GM23338 (cell line): Measurements from ENCODE around the gene GAS2. TPM values are rescaled to one million over a fixed set of nuclear protein-coding genes. Genes with fewer than 3 reads are reported as not detected.

Experiments
- ATAC-seq: fragments of 200-7000 bp; cut with Tn5 transposase; 3 replicates; pipeline ENCODE4 v1.9.1; 2020
- DNase-seq: peaks from one replicate; pipeline ENCODE4 v3.0.0-alpha.2; 2015; ENCODE audit warnings: low spot score
- H2AFZ ChIP-seq: fragments of 200-600 bp; sonication (generic); 2 replicates; pipeline ENCODE4 v1.8.0; 2016; ENCODE audit warnings: antibody characterized with exemption, mild to moderate bottlenecking, moderate library complexity
- H3F3A ChIP-seq: fragments of 200-600 bp; sonication (generic); replicated peaks from 2 replicates; pipeline ENCODE4 v1.8.0; 2017; ENCODE audit warnings: antibody characterized with exemption, mixed run types, low read depth
- H3K27ac ChIP-seq: fragments of 200-600 bp; sonication (generic); 2 replicates; pipeline ENCODE4 v1.6.1; 2016; ENCODE audit warnings: low read depth
- H3K27me3 ChIP-seq: fragments of 200-600 bp; sonication (generic); 2 replicates; pipeline ENCODE4 v1.8.0; 2016; ENCODE audit warnings: mild to moderate bottlenecking, mixed run types, moderate library complexity; ENCODE audit not compliant: insufficient read depth
- H3K36me3 ChIP-seq: fragments of 200-600 bp; sonication (generic); 2 replicates; pipeline ENCODE4 v1.8.0; 2016; ENCODE audit warnings: mild to moderate bottlenecking; ENCODE audit not compliant: insufficient read depth
- H3K4me1 ChIP-seq: fragments of 200-600 bp; sonication (generic); 2 replicates; pipeline ENCODE4 v1.8.0; 2016; ENCODE audit warnings: mild to moderate bottlenecking, moderate library complexity; ENCODE audit not compliant: insufficient read depth
- H3K4me2 ChIP-seq: fragments of 200-600 bp; sonication (generic); 2 replicates; pipeline ENCODE4 v1.7.1; 2017; ENCODE audit warnings: mixed run types
- H3K4me3 ChIP-seq: fragments of 200-600 bp; sonication (generic); 2 replicates; pipeline ENCODE4 v1.6.1; 2016; ENCODE audit warnings: mixed run types
- H3K79me2 ChIP-seq: fragments of 200-600 bp; sonication (generic); replicated peaks from 2 replicates; pipeline ENCODE4 v1.8.0; 2017; ENCODE audit warnings: mild to moderate bottlenecking; ENCODE audit not compliant: insufficient read depth
- H3K9me2 ChIP-seq: fragments of 200-600 bp; sonication (generic); 2 replicates; pipeline ENCODE4 v1.8.0; 2017; ENCODE audit not compliant: insufficient read depth
- H4K20me1 ChIP-seq: fragments of 200-600 bp; sonication (generic); replicated peaks from 2 replicates; pipeline ENCODE4 v1.8.0; 2017; ENCODE audit warnings: mild to moderate bottlenecking; ENCODE audit not compliant: insufficient read depth
- H3K27ac Mint-ChIP-seq: 2 replicates; pipeline ENCODE4 v1.8.0; 2020; ENCODE audit warnings: inconsistent platforms, mild to moderate bottlenecking, moderate library complexity, mixed read lengths
- H3K27me3 Mint-ChIP-seq: 3 replicates; pipeline ENCODE4 v1.8.0; 2022; ENCODE audit warnings: low read depth, mild to moderate bottlenecking, moderate library complexity, mixed read lengths, inconsistent platforms; ENCODE audit not compliant: insufficient read depth, poor library complexity
- H3K36me3 Mint-ChIP-seq: 3 replicates; pipeline ENCODE4 v1.8.0; 2021; ENCODE audit warnings: low read depth, mild to moderate bottlenecking, inconsistent platforms, moderate library complexity, mixed read lengths
- H3K4me1 Mint-ChIP-seq: 3 replicates; pipeline ENCODE4 v1.8.0; 2020; ENCODE audit warnings: mild to moderate bottlenecking, inconsistent platforms, mixed read lengths
- H3K4me3 Mint-ChIP-seq: 3 replicates; pipeline ENCODE4 v1.8.0; 2021; ENCODE audit warnings: moderate library complexity, mild to moderate bottlenecking, inconsistent platforms, mixed read lengths
- H3K9me3 Mint-ChIP-seq: 3 replicates; pipeline ENCODE4 v1.8.0; 2020; ENCODE audit warnings: moderate library complexity, mild to moderate bottlenecking, inconsistent platforms, mixed read lengths
- CREB1 ChIP-seq: fragments of 250-450 bp; sonication (Bioruptor Pico); IDR thresholded peaks from 2 replicates; pipeline ENCODE4 v1.5.0; 2020; ENCODE audit warnings: low read depth, mild to moderate bottlenecking, moderate library complexity
- POLR2AphosphoS5 ChIP-seq: IDR thresholded peaks from 2 replicates; pipeline ENCODE4 v1.6.1; 2016; ENCODE audit warnings: antibody characterized with exemption, low read depth
- polyA plus RNA-seq: library from polyadenylated mRNA; unstranded; fragments of >200 nt; fragmentation: Nextera tagmentation; extraction: Ambion mirVana; gene quantifications from 2 replicates; pipeline ENCODE4 v1.2.1, GENCODE V29; 2016
- total RNA-seq: library from RNA; depleted of rRNA; stranded (reverse); fragments of >200 nt; shearing (Covaris generic); gene quantifications from 2 replicates; pipeline ENCODE4 v1.2.3, GENCODE V29; 2014
- TF ChIP-seq, protein P1 (sequence below), 2 experiments: fragments of 200-600 bp in 1 of 2; sonication (generic) in 1 of 2; conservative IDR thresholded peaks; 2 replicates each; pipeline versions ENCODE4 v1.5.1 to v1.6.1; 2016 to 2017; ENCODE audit warnings: antibody characterized with exemption in 2 of 2, low read depth in 2 of 2, mild to moderate bottlenecking in 2 of 2, moderate library complexity in 1 of 2
- TF ChIP-seq, protein P2 (sequence below): fragments of 250-450 bp; sonication (Bioruptor Pico); IDR thresholded peaks from 2 replicates; pipeline ENCODE4 v1.5.0; 2020; ENCODE audit warnings: mild to moderate bottlenecking, moderate library complexity

Gene GAS2
- total and polyA plus RNA-seq, 2 experiments from 2014 or later = 2.6 to 6.7 TPM

DNA sequence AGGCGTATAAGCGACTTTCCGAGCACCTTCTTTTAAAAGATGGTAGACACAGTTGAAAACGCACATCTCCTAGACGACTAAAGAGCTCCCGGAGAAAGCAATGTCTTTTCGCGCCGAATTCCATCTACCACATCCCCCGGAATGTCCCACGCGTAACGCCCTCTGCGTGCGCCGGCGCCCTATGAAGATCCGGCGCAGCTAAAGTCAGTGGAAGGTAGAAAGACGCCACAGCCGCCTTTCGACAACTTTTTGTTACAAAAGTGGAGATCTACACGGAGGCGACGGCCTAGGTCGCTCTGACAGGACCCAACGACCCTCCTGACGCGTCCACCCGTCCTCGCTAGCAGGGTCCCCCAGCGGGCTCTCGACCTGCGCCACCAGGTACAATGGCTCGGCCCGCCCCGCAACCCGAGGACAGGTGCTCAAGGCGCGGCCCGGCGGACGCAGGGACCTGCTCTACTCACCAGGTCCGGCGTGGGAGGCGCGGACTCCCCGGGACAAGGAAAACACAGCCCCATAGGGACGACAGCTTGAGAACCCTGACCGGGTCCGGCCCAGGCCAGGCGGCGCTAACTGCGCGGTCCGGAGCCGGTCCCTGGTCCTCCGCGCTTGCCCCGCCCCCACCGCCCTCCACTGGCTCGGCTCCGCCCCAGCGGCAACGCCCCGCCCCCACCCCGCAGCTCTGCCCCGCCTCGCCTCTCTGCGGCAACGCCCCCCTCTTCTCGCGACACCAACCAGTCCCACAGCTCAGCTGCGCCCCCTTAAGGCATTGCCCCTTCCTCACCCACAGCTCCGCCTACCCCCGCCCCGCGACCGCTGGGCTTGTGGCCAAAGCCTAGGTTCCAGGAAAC lies 163.0 kb downstream of the GAS2 start, which contains the start of gene SVIP:
Gene SVIP (minus strand): TSS at position 571 of the 851 bp plus-strand sequence. CDS start 53 bp downstream, at position 518.
- peaks cover 16% of the 10 kb centered on the region for H3K4me1 Mint-ChIP-seq
- Histone ChIP-seq H3K27ac (no peak within 1 kb of the TSS), H3K36me3 (no peaks in the 10 kb centered on the region), H3K4me1 (peaks cover 12% of the 10 kb centered on the region; the same call in 1 of the 2 replicates), H3F3A (no peaks in the 10 kb centered on the region), H2AFZ (peak within 1 kb of the TSS; percentile 90), H4K20me1 (no peaks in the 10 kb centered on the region), H3K79me2 (no peaks in the 10 kb centered on the region), H3K4me2 (peak within 1 kb of the TSS; percentile 82), H3K4me3 (peak within 1 kb of the TSS; percentile 63), H3K27me3 (peaks cover 13% of the 10 kb centered on the region), H3K9me2 (no peaks in the 10 kb centered on the region)
- peak within 1 kb of the TSS; percentile 91 for H3K4me3 Mint-ChIP-seq
- peak; percentile 95 for ATAC-seq
- H3K27ac Mint-ChIP-seq = no peak within 1 kb of the TSS
- no peaks in the 10 kb centered on the region for H3K9me3 Mint-ChIP-seq
- no peaks in the 10 kb centered on the region for H3K36me3 Mint-ChIP-seq
- peak; percentile 96 for DNase-seq
- peaks cover 13% of the 10 kb centered on the region for H3K27me3 Mint-ChIP-seq
- TF ChIP-seq, protein P1, sequence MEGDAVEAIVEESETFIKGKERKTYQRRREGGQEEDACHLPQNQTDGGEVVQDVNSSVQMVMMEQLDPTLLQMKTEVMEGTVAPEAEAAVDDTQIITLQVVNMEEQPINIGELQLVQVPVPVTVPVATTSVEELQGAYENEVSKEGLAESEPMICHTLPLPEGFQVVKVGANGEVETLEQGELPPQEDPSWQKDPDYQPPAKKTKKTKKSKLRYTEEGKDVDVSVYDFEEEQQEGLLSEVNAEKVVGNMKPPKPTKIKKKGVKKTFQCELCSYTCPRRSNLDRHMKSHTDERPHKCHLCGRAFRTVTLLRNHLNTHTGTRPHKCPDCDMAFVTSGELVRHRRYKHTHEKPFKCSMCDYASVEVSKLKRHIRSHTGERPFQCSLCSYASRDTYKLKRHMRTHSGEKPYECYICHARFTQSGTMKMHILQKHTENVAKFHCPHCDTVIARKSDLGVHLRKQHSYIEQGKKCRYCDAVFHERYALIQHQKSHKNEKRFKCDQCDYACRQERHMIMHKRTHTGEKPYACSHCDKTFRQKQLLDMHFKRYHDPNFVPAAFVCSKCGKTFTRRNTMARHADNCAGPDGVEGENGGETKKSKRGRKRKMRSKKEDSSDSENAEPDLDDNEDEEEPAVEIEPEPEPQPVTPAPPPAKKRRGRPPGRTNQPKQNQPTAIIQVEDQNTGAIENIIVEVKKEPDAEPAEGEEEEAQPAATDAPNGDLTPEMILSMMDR (conservative IDR thresholded peaks at IDR 0.05; ENCODE audit: low read depth in 2 of 2) = peak; percentile 60 to 89
- TF ChIP-seq CREB1 (CRISPR knock-in tag) = no peak; the same call in 1 of the 2 replicates
- peak; percentile 84 for TF ChIP-seq POLR2AphosphoS5
- TF ChIP-seq, protein P2, sequence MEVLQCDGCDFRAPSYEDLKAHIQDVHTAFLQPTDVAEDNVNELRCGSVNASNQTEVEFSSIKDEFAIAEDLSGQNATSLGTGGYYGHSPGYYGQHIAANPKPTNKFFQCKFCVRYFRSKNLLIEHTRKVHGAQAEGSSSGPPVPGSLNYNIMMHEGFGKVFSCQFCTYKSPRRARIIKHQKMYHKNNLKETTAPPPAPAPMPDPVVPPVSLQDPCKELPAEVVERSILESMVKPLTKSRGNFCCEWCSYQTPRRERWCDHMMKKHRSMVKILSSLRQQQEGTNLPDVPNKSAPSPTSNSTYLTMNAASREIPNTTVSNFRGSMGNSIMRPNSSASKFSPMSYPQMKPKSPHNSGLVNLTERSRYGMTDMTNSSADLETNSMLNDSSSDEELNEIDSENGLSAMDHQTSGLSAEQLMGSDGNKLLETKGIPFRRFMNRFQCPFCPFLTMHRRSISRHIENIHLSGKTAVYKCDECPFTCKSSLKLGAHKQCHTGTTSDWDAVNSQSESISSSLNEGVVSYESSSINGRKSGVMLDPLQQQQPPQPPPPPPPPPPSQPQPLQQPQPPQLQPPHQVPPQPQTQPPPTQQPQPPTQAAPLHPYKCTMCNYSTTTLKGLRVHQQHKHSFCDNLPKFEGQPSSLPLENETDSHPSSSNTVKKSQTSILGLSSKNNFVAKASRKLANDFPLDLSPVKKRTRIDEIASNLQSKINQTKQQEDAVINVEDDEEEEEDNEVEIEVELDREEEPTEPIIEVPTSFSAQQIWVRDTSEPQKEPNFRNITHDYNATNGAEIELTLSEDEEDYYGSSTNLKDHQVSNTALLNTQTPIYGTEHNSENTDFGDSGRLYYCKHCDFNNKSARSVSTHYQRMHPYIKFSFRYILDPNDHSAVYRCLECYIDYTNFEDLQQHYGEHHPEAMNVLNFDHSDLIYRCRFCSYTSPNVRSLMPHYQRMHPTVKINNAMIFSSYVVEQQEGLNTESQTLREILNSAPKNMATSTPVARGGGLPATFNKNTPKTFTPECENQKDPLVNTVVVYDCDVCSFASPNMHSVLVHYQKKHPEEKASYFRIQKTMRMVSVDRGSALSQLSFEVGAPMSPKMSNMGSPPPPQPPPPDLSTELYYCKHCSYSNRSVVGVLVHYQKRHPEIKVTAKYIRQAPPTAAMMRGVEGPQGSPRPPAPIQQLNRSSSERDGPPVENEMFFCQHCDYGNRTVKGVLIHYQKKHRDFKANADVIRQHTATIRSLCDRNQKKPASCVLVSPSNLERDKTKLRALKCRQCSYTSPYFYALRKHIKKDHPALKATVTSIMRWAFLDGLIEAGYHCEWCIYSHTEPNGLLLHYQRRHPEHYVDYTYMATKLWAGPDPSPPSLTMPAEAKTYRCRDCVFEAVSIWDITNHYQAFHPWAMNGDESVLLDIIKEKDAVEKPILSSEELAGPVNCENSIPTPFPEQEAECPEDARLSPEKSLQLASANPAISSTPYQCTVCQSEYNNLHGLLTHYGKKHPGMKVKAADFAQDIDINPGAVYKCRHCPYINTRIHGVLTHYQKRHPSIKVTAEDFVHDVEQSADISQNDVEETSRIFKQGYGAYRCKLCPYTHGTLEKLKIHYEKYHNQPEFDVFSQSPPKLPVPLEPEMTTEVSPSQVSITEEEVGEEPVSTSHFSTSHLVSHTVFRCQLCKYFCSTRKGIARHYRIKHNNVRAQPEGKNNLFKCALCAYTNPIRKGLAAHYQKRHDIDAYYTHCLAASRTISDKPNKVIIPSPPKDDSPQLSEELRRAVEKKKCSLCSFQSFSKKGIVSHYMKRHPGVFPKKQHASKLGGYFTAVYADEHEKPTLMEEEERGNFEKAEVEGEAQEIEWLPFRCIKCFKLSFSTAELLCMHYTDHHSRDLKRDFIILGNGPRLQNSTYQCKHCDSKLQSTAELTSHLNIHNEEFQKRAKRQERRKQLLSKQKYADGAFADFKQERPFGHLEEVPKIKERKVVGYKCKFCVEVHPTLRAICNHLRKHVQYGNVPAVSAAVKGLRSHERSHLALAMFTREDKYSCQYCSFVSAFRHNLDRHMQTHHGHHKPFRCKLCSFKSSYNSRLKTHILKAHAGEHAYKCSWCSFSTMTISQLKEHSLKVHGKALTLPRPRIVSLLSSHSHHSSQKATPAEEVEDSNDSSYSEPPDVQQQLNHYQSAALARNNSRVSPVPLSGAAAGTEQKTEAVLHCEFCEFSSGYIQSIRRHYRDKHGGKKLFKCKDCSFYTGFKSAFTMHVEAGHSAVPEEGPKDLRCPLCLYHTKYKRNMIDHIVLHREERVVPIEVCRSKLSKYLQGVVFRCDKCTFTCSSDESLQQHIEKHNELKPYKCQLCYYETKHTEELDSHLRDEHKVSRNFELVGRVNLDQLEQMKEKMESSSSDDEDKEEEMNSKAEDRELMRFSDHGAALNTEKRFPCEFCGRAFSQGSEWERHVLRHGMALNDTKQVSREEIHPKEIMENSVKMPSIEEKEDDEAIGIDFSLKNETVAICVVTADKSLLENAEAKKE (CRISPR knock-in tag) = no peak; the same call in 1 of the 2 replicates
